Activated B cell treated with CpG ODN at 0.5 μM for 24 hours (primary cell): ENCODE measurements around the gene TMEM45A. TPM values are rescaled to one million over a fixed set of nuclear protein-coding genes. Genes with fewer than 3 reads are reported as not detected.

Source experiments
- ATAC-seq: fragments of 200-7000 bp; cut with Tn5 transposase; one replicate; pipeline ENCODE4 v1.10.0; 2021; ENCODE audit warnings: low read depth, mild to moderate bottlenecking, moderate library complexity
- CTCF ChIA-PET: fragments of 350-600 bp; sonication (Branson Sonifier 250); formaldehyde crosslinking; loops from one replicate; lab custom pipeline; 2021; ENCODE audit warnings: antibody characterized with exemption; lab: Charles Lee
- POLR2A ChIA-PET: fragments of 350-600 bp; sonication (Branson Sonifier 250); formaldehyde crosslinking; loops from one replicate; lab custom pipeline; 2021; ENCODE audit warnings: antibody characterized with exemption; lab: Charles Lee
- DNase-seq: peaks from one replicate; pipeline ENCODE4 v3.0.0; 2022
- H3K27ac Mint-ChIP-seq: one replicate; pipeline ENCODE4 v1.8.0; 2020; ENCODE audit warnings: mixed read lengths
- H3K27me3 Mint-ChIP-seq: one replicate; pipeline ENCODE4 v1.8.0; 2021; ENCODE audit warnings: mixed read lengths
- H3K36me3 Mint-ChIP-seq: one replicate; pipeline ENCODE4 v1.8.0; 2021; ENCODE audit warnings: low read depth, mixed read lengths
- H3K4me1 Mint-ChIP-seq: one replicate; pipeline ENCODE4 v1.8.0; 2021; ENCODE audit warnings: mixed read lengths
- H3K4me3 Mint-ChIP-seq: one replicate; pipeline ENCODE4 v1.8.0; 2020; ENCODE audit warnings: mild to moderate bottlenecking, mixed read lengths
- H3K9me3 Mint-ChIP-seq: one replicate; pipeline ENCODE4 v1.8.0; 2020; ENCODE audit warnings: mixed read lengths
- intact Hi-C: fragments of 100-400 bp; cut with micrococcal nuclease; formaldehyde crosslinking; loops from one replicate; pipeline ENCODE4 v1.15.1; 2024
- total RNA-seq: library from RNA; stranded (reverse); gene quantifications from 2 replicates; pipeline ENCODE4 v1.2.3, GENCODE V29; 2022
- TF ChIP-seq, protein P1 (sequence below): fragments of 200-600 bp; IDR thresholded peaks from one replicate; pipeline ENCODE4 v1.8.0; 2022; ENCODE audit warnings: antibody characterized with exemption, mild to moderate bottlenecking

TMEM45A gene
- total RNA-seq, 1 donor from 2014 or later: 0.13 TPM

- Mint-ChIP-seq H3K4me1 (no peaks in the 10 kb centered on the region), H3K36me3 (no peaks in the 10 kb centered on the region), H3K27ac (no peak overlapping the region), H3K4me3 (no peak overlapping the region), H3K9me3 (no peaks in the 10 kb centered on the region), H3K27me3 (peaks cover 6% of the 10 kb centered on the region)
- TF ChIP-seq, protein P1, sequence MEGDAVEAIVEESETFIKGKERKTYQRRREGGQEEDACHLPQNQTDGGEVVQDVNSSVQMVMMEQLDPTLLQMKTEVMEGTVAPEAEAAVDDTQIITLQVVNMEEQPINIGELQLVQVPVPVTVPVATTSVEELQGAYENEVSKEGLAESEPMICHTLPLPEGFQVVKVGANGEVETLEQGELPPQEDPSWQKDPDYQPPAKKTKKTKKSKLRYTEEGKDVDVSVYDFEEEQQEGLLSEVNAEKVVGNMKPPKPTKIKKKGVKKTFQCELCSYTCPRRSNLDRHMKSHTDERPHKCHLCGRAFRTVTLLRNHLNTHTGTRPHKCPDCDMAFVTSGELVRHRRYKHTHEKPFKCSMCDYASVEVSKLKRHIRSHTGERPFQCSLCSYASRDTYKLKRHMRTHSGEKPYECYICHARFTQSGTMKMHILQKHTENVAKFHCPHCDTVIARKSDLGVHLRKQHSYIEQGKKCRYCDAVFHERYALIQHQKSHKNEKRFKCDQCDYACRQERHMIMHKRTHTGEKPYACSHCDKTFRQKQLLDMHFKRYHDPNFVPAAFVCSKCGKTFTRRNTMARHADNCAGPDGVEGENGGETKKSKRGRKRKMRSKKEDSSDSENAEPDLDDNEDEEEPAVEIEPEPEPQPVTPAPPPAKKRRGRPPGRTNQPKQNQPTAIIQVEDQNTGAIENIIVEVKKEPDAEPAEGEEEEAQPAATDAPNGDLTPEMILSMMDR: no peak
- ChIA-PET POLR2A (no interaction called here), CTCF (no interaction called here)
- no peak for ATAC-seq
- DNase-seq: no peak
- intact Hi-C loops: no loop called here
Observed at GRCh38 chr3:100483529-100483928, 8.9 kb upstream of the TMEM45A start.

- TF ChIP-seq, protein P1: no peak
- Mint-ChIP-seq H3K27ac (no peak overlapping the region), H3K9me3 (no peaks in the 10 kb centered on the region), H3K4me3 (no peak overlapping the region), H3K4me1 (no peaks in the 10 kb centered on the region), H3K36me3 (no peaks in the 10 kb centered on the region), H3K27me3 (peaks cover 6% of the 10 kb centered on the region)
- POLR2A ChIA-PET: no interaction called here
- intact Hi-C loops: no loop called here
- DNase-seq (no peak), ATAC-seq (no peak)
- CTCF ChIA-PET: no interaction called here
Observed at GRCh38 chr3:100486808-100487207, 5.6 kb upstream of the TMEM45A start.

DNA sequence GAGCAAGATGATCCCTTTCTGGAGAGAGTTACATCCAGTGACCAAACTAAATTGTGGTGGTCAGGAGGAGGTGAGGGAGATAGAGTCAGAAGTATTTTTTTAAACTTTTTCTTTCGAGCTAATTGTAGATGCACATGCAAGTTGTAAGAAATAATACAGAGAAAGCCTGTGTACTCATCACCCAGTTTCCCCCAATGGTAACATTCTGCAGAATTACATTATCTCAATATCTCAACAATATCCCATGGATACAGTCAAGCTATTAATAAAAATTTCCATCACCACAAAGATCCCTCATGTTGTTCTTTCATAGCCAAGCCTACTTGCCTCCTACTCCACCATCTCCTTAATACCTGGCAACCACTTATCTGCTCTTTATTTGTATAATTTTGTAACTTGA lies 3.3 kb upstream of the TMEM45A start:
- DNase-seq (no peak), ATAC-seq (no peak)
- Mint-ChIP-seq H3K27me3 (peaks cover 6% of the 10 kb centered on the region), H3K9me3 (no peaks in the 10 kb centered on the region), H3K36me3 (no peaks in the 10 kb centered on the region), H3K4me3 (no peak overlapping the region), H3K4me1 (peaks cover 11% of the 10 kb centered on the region), H3K27ac (no peak overlapping the region)
- TF ChIP-seq, protein P1: no peak
- intact Hi-C loops: no loop called here
- ChIA-PET POLR2A (no interaction called here), CTCF (no interaction called here)

GRCh38 chr3:100496711-100497261 lies 4.4 kb downstream of the TMEM45A start:
- intact Hi-C loops: no loop called here
- DNase-seq: no peak

DNA sequence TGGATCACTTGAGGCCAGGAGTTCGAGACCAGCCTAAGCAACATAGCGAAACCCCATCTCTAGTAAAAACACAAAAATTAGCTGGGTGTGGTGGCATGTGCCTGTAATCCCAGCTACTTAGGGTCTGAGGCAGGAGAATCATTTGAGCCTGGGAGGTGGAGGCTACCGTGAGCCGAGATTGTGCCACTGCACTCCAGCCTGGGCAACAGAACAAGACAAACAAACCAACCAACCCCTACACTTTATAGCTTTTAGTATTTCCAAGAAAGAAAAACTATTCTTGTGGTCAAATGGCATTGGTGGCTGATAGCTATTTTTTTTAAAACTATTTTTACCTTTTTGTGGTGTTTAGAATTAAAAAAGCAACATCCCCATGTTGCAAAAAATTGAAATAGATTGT lies 7.2 kb downstream of the TMEM45A start:
- H3K4me3 Mint-ChIP-seq: no peak overlapping the region
- H3K36me3 Mint-ChIP-seq: no peaks in the 10 kb centered on the region
- ATAC-seq (no peak), DNase-seq (no peak)
- intact Hi-C loops: no loop called here
- H3K27me3 Mint-ChIP-seq: peaks cover 18% of the 10 kb centered on the region
- CTCF ChIA-PET: no interaction called here
- POLR2A ChIA-PET: no interaction called here
- TF ChIP-seq, protein P1: no peak
- no peak overlapping the region for H3K27ac Mint-ChIP-seq
- H3K9me3 Mint-ChIP-seq: no peaks in the 10 kb centered on the region
- H3K4me1 Mint-ChIP-seq: peaks cover 8% of the 10 kb centered on the region

More at GRCh38 chr3:100496711-100497261, 4.4 kb downstream of the TMEM45A start:
- Mint-ChIP-seq H3K27me3 (peaks cover 17% of the 10 kb centered on the region), H3K4me3 (no peak overlapping the region), H3K4me1 (peaks cover 20% of the 10 kb centered on the region), H3K27ac (no peak overlapping the region), H3K9me3 (no peaks in the 10 kb centered on the region), H3K36me3 (no peaks in the 10 kb centered on the region)
- TF ChIP-seq, protein P1: no peak
- ATAC-seq: no peak
- POLR2A ChIA-PET: no interaction called here
- CTCF ChIA-PET: no interaction called here
